K562 (cell line): Measurements from ENCODE around the gene TBL2. TPM values are rescaled to one million over a fixed set of nuclear protein-coding genes. Genes with fewer than 3 reads are reported as not detected.

ENCODE experiments used
- ADNP ChIP-seq: fragments of 200-800 bp; sonication (Bioruptor generic); IDR thresholded peaks from 2 replicates; pipeline ENCODE4 v1.6.1; 2016; ENCODE audit warnings: missing genetic modification characterization, missing compliant biosample characterization
- CAMTA2 ChIP-seq: fragments of 250-450 bp; sonication (Bioruptor Pico); conservative IDR thresholded peaks from 2 replicates; pipeline ENCODE4 v1.5.1; 2022
- GTF2B ChIP-seq: IDR thresholded peaks from 2 replicates; pipeline ENCODE4 v1.6.1; 2011; ENCODE audit not compliant: insufficient read length; ENCODE audit errors: extremely low read depth
- JUN ChIP-seq, 2 experiments: sonication (generic) in 1 of 2; formaldehyde crosslinking in 1 of 2; IDR thresholded peaks; 2 replicates each; pipeline versions ENCODE4 v1.6.1 to v1.8.0; 2012 to 2022; ENCODE audit warnings: borderline replicate concordance in 2 of 2, mild to moderate bottlenecking in 2 of 2, improper control_type of control experiment in 1 of 2, low read depth in 1 of 2, low read length in 1 of 2, missing genetic modification reagents in 1 of 2
- LEF1 ChIP-seq: fragments of 450-650 bp; IDR thresholded peaks from 2 replicates; pipeline ENCODE4 v1.6.1; 2016; ENCODE audit warnings: mild to moderate bottlenecking
- MAX ChIP-seq: sonication (generic); formaldehyde crosslinking; IDR thresholded peaks from 2 replicates; pipeline ENCODE4 v1.9.0; 2022; ENCODE audit warnings: mild to moderate bottlenecking, missing genetic modification reagents
- NR2C2 ChIP-seq, 2 experiments: fragments of 200-800 bp in 1 of 2; sonication (Bioruptor generic) in 1 of 2; sonication (generic) in 1 of 2; formaldehyde crosslinking in 1 of 2; IDR thresholded peaks; 2 replicates each; pipeline versions ENCODE4 v1.6.1 to v1.8.0; 2016 to 2022; ENCODE audit warnings: mild to moderate bottlenecking in 1 of 2, missing compliant biosample characterization in 1 of 2, missing genetic modification characterization in 1 of 2, missing genetic modification reagents in 1 of 2
- REST ChIP-seq, 2 experiments: fragments of 450-650 bp; formaldehyde crosslinking in 1 of 2; IDR thresholded peaks; 2 replicates each; pipeline versions ENCODE4 v1.4.0 to v1.6.1; 2014 to 2020; ENCODE audit warnings: mild to moderate bottlenecking in 2 of 2, borderline replicate concordance in 1 of 2, low read depth in 1 of 2
- SNIP1 ChIP-seq: fragments of 450-650 bp; IDR thresholded peaks from 2 replicates; pipeline ENCODE4 v1.7.1; 2017; ENCODE audit warnings: low read depth, mild to moderate bottlenecking
- SP1 ChIP-seq: sonication (generic); formaldehyde crosslinking; IDR thresholded peaks from 2 replicates; pipeline ENCODE4 v1.8.1; 2022; ENCODE audit warnings: mild to moderate bottlenecking, missing genetic modification reagents
- U2AF1 ChIP-seq: fragments of 200-400 bp; formaldehyde crosslinking; optimal IDR thresholded peaks from 2 replicates; pipeline ENCODE3; 2017; ENCODE audit warnings: mild to moderate bottlenecking, low read depth, low read length, moderate library complexity
- ZBTB7A ChIP-seq: IDR thresholded peaks from 2 replicates; pipeline ENCODE4 v1.6.1; 2011; ENCODE audit warnings: low read depth, mild to moderate bottlenecking, low read length, moderate library complexity, borderline replicate concordance; ENCODE audit not compliant: control insufficient read depth
- ZNF3 ChIP-seq: fragments of 250-450 bp; sonication (Bioruptor Pico); IDR thresholded peaks from 2 replicates; pipeline ENCODE4 v1.5.0; 2021; ENCODE audit warnings: mild to moderate bottlenecking, moderate library complexity
- polyA plus RNA-seq, 8 experiments: library from polyadenylated mRNA; depleted of rRNA in 4 of 8; stranded (reverse) in 5 of 8; unstranded in 3 of 8; fragments of >200 nt; fragmentation: Nextera tagmentation in 2 of 8; fragmentation: Illumina TruSeq in 1 of 8; extraction: Ambion mirVana in 2 of 8; extraction: Trizol in 1 of 8; gene quantifications; 2 replicates each; pipeline versions ENCODE4 v1.2.1 to v1.2.3, GENCODE V29; 2011 to 2014; ENCODE audit warnings: inconsistent platforms in 1 of 8, missing spikeins in 1 of 8
- total RNA-seq, 7 experiments: library from RNA; depleted of rRNA in 6 of 7; stranded (reverse); fragments of >200 nt in 6 of 7; fragmentation: Illumina TruSeq in 2 of 7; extraction: Trizol in 2 of 7; gene quantifications; 2 replicates each; pipeline versions ENCODE4 v1.2.1 to v1.2.3, GENCODE V29; 2011 to 2021; ENCODE audit warnings: low replicate concordance in 1 of 7
- TF ChIP-seq, protein P1 (sequence below), 2 experiments: fragments of 450-650 bp; IDR thresholded peaks; 2 replicates each; pipeline ENCODE4 v1.6.1; 2016

The TBL2 gene
- total and polyA plus RNA-seq, 9 of the 15 experiments (the other 6 are each of a cell fraction or from before 2014, with no cell fraction given), result 2.5 to 123 (median 49.2) TPM

GRCh38 chr7:73623798-73624668, 45.7 kb upstream of the TBL2 start, which contains the start of gene MLXIPL (continued):
- TF ChIP-seq MAX (peak; percentile 50), NR2C2 (CRISPR knock-in tag; IDR thresholded peaks at IDR 0.05) (0 out of 2 replicates have a peak, but pooled peaks have one; percentile 36), NR2C2 (tag; IDR thresholded peaks at IDR 0.05) (no peak), JUN (IDR thresholded peaks at IDR 0.05; ENCODE audit: borderline replicate concordance, low read depth, low read length) (no peak), JUN (CRISPR knock-in tag; IDR thresholded peaks at IDR 0.05; ENCODE audit: borderline replicate concordance) (0 out of 2 replicates have a peak, but pooled peaks have one; percentile 48), SP1 (peak; percentile 82), ADNP (tag) (no peak), ZNF3 (CRISPR knock-in tag) (no peak), CAMTA2 (no peak), GTF2B (no peak), SNIP1 (no peak), LEF1 (no peak), U2AF1 (peak; percentile 61), REST (IDR thresholded peaks at IDR 0.05; ENCODE audit: borderline replicate concordance) (peak; percentile 46), REST (CRISPR knock-in tag; IDR thresholded peaks at IDR 0.05; ENCODE audit: low read depth) (no peak), ZBTB7A (peak; percentile 62; the same call in 1 of the 2 replicates)
- TF ChIP-seq, protein P1, sequence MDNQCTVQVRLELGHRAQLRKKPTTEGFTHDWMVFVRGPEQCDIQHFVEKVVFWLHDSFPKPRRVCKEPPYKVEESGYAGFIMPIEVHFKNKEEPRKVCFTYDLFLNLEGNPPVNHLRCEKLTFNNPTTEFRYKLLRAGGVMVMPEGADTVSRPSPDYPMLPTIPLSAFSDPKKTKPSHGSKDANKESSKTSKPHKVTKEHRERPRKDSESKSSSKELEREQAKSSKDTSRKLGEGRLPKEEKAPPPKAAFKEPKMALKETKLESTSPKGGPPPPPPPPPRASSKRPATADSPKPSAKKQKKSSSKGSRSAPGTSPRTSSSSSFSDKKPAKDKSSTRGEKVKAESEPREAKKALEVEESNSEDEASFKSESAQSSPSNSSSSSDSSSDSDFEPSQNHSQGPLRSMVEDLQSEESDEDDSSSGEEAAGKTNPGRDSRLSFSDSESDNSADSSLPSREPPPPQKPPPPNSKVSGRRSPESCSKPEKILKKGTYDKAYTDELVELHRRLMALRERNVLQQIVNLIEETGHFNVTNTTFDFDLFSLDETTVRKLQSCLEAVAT (IDR thresholded peaks at IDR 0.05), result 0 out of 4 replicates have a peak, but pooled peaks of 1 of the 2 experiments have one; percentile 26
